ENCODE data around the gene STT3B. TPM values are rescaled to one million over a fixed set of nuclear protein-coding genes. Genes with fewer than 3 reads are reported as not detected.

STT3B gene
- total RNA-seq, 2 experiments from 2014 or later = 93.5 to 122 TPM

GRCh38 chr3:31567036-31567435, 34.3 kb downstream of the STT3B start:
- no peaks in the 10 kb centered on the region for H3K9me3 ChIP-seq (ENCODE audit: low read length)
- H3K4me3 ChIP-seq (ENCODE audit: low read depth, low read length, poor library complexity, severe bottlenecking) = no peak overlapping the region
- H3K9me2 ChIP-seq (ENCODE audit: insufficient read depth, low read length) = no peaks in the 10 kb centered on the region
- H3K4me1 ChIP-seq (ENCODE audit: insufficient read depth, low read length, poor library complexity, severe bottlenecking) = peaks cover 17% of the 10 kb centered on the region
- intact Hi-C loops (cut with micrococcal nuclease; ENCODE audit: unreplicated experiment) = no loop called here
- POLR2A ChIA-PET = interaction anchor here (0.6 kb wide), 1 partner anchor 14 kb away, joined by 3 read pairs; no protein-coding TSS in a partner anchor
- TF ChIP-seq EZH2phosphoT487 (IDR thresholded peaks at IDR 0.05; ENCODE audit: borderline replicate concordance, low read depth, low read length) (no peak), CTCF (conservative IDR thresholded peaks at IDR 0.05; ENCODE audit: low read length) (peak; percentile 85)
- H4K20me1 ChIP-seq (ENCODE audit: insufficient read depth, low read length) = peaks cover 56% of the 10 kb centered on the region
- BruUV-seq (replicated peaks) = no TSS peak
- H3K36me3 ChIP-seq (ENCODE audit: insufficient read depth, low read length) = peaks cover 4% of the 10 kb centered on the region; the same call in 1 of the 2 replicates
- peak; percentile 44 for DNase-seq (ENCODE audit: low spot score)
- H2AFZ ChIP-seq (ENCODE audit: low read length) = no peak overlapping the region
- H3K4me2 ChIP-seq (ENCODE audit: low read length) = no peak overlapping the region
- peaks cover 99% of the 10 kb centered on the region for H3K79me2 ChIP-seq (ENCODE audit: insufficient read depth, low read depth, low read length)
- CTCF ChIA-PET (ENCODE audit: unreplicated experiment) = interaction anchor here (1.3 kb wide), 1 partner anchor 12 kb away, joined by 4 read pairs; no protein-coding TSS in a partner anchor
- H3K27ac ChIP-seq (ENCODE audit: low read depth, low read length, poor library complexity, severe bottlenecking) = no peak overlapping the region

GRCh38 chr3:31568649-31569048, 35.9 kb downstream of the STT3B start:
- H3K79me2 ChIP-seq (ENCODE audit: insufficient read depth, low read depth, low read length) = peaks cover 99% of the 10 kb centered on the region
- peaks cover 32% of the 10 kb centered on the region for H3K4me1 ChIP-seq (ENCODE audit: insufficient read depth, low read length, poor library complexity, severe bottlenecking)
- H3K36me3 ChIP-seq (ENCODE audit: insufficient read depth, low read length) = peaks cover 4% of the 10 kb centered on the region; the same call in 1 of the 2 replicates
- H2AFZ ChIP-seq (ENCODE audit: low read length) = no peak overlapping the region
- DNase-seq (ENCODE audit: low spot score) = no peak
- ChIA-PET POLR2A (interaction anchor here (0.6 to 2.1 kb wide), 6 partner anchors 9 to 845 kb away, joined by 3 to 13 read pairs (median 3); partner anchors contain the start of gene STT3B), CTCF (ENCODE audit: unreplicated experiment) (no interaction called here)
- no peak overlapping the region for H3K4me2 ChIP-seq (ENCODE audit: low read length)
- TF ChIP-seq EZH2phosphoT487 (IDR thresholded peaks at IDR 0.05; ENCODE audit: borderline replicate concordance, low read depth, low read length) (no peak), CTCF (conservative IDR thresholded peaks at IDR 0.05; ENCODE audit: low read length) (no peak)
- H3K9me3 ChIP-seq (ENCODE audit: low read length) = no peaks in the 10 kb centered on the region
- peaks cover 58% of the 10 kb centered on the region for H4K20me1 ChIP-seq (ENCODE audit: insufficient read depth, low read length)
- H3K27ac ChIP-seq (ENCODE audit: low read depth, low read length, poor library complexity, severe bottlenecking) = no peak overlapping the region
- H3K4me3 ChIP-seq (ENCODE audit: low read depth, low read length, poor library complexity, severe bottlenecking) = no peak overlapping the region
- BruUV-seq (replicated peaks) = no TSS peak
- intact Hi-C loops (cut with micrococcal nuclease; ENCODE audit: unreplicated experiment) = no loop called here
- no peaks in the 10 kb centered on the region for H3K9me2 ChIP-seq (ENCODE audit: insufficient read depth, low read length)

GRCh38 chr3:31571325-31571724, 38.6 kb downstream of the STT3B start:
- no peak overlapping the region for H2AFZ ChIP-seq (ENCODE audit: low read length)
- H3K79me2 ChIP-seq (ENCODE audit: insufficient read depth, low read depth, low read length) = peaks cover 99% of the 10 kb centered on the region
- no peak overlapping the region for H3K27ac ChIP-seq (ENCODE audit: low read depth, low read length, poor library complexity, severe bottlenecking)
- peaks cover 70% of the 10 kb centered on the region for H4K20me1 ChIP-seq (ENCODE audit: insufficient read depth, low read length)
- peaks cover 46% of the 10 kb centered on the region for H3K4me1 ChIP-seq (ENCODE audit: insufficient read depth, low read length, poor library complexity, severe bottlenecking)
- H3K4me2 ChIP-seq (ENCODE audit: low read length) = no peak overlapping the region
- DNase-seq (ENCODE audit: low spot score) = no peak
- TF ChIP-seq CTCF (conservative IDR thresholded peaks at IDR 0.05; ENCODE audit: low read length) (no peak), EZH2phosphoT487 (IDR thresholded peaks at IDR 0.05; ENCODE audit: borderline replicate concordance, low read depth, low read length) (no peak)
- no TSS peak for BruUV-seq (replicated peaks)
- CTCF ChIA-PET (ENCODE audit: unreplicated experiment) = no interaction called here
- POLR2A ChIA-PET = interaction anchor here (1.0 kb wide), 1 partner anchor 9 kb away, joined by 3 read pairs; no protein-coding TSS in a partner anchor
- H3K36me3 ChIP-seq (ENCODE audit: insufficient read depth, low read length) = peaks cover 7% of the 10 kb centered on the region
- intact Hi-C loops (cut with micrococcal nuclease; ENCODE audit: unreplicated experiment) = no loop called here
- no peak overlapping the region for H3K4me3 ChIP-seq (ENCODE audit: low read depth, low read length, poor library complexity, severe bottlenecking)
- no peaks in the 10 kb centered on the region for H3K9me3 ChIP-seq (ENCODE audit: low read length)
- no peaks in the 10 kb centered on the region for H3K9me2 ChIP-seq (ENCODE audit: insufficient read depth, low read length)
